KOPT-K1 (cell line): Measurements from ENCODE around the gene BBOF1.
A peak's percentile ranks its signal among the peaks of the same experiment; 100 is the strongest.

Experiments used
- H3K27ac ChIP-seq: fragments of 200-600 bp; sonication (generic); 2 replicates; pipeline ENCODE4 v1.5.1; 2016; ENCODE audit warnings: antibody characterized with exemption, mild to moderate bottlenecking, low read depth, low read length; ENCODE audit not compliant: poor library complexity, severe bottlenecking
- H3K36me3 ChIP-seq: fragments of 200-600 bp; sonication (generic); 2 replicates; pipeline ENCODE4 v1.5.1; 2017; ENCODE audit warnings: antibody characterized with exemption, mild to moderate bottlenecking, low read length, moderate library complexity; ENCODE audit not compliant: insufficient read depth
- H3K9me3 ChIP-seq: fragments of 200-600 bp; sonication (generic); 2 replicates; pipeline ENCODE4 v1.5.1; 2017; ENCODE audit warnings: antibody characterized with exemption, low read length, mild to moderate bottlenecking; ENCODE audit not compliant: insufficient read depth, poor library complexity, severe bottlenecking

Gene BBOF1

GRCh38 chr14:74008843-74009499 lies 10.2 kb upstream of the BBOF1 start:
- H3K27ac ChIP-seq: no peak overlapping the region
- peaks cover 35% of the 10 kb centered on the region for H3K36me3 ChIP-seq
- H3K9me3 ChIP-seq: no peaks in the 10 kb centered on the region

DNA sequence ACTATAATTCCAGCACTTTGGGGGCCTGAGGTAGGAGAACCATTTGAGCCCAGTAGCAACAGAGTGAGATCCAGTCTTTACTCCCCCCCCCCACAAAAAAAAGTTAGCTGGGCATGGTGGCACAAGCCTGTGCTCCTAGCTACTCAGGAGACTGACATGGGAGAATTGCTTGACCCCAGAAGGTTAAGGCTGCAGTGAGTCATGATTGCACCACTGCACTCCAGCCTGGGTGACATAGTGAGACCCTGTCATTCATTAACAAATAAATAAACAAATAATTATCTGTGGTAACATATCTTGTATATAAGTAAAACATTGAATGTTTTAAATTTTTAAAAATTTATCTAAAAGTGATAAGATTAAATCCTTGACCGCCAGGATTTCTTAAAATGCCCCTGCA lies 4.8 kb upstream of the BBOF1 start:
- Histone ChIP-seq H3K27ac (no peak overlapping the region), H3K9me3 (no peaks in the 10 kb centered on the region), H3K36me3 (peaks cover 25% of the 10 kb centered on the region; the same call in 1 of the 2 replicates)

GRCh38 chr14:74015176-74015575 lies 4.0 kb upstream of the BBOF1 start:
- H3K36me3 ChIP-seq: peaks cover 20% of the 10 kb centered on the region; the same call in 1 of the 2 replicates

GRCh38 chr14:74015963-74016362 lies 3.2 kb upstream of the BBOF1 start:
- peaks cover 13% of the 10 kb centered on the region; the same call in 1 of the 2 replicates for H3K36me3 ChIP-seq
- no peaks in the 10 kb centered on the region for H3K9me3 ChIP-seq
- no peak overlapping the region for H3K27ac ChIP-seq

More at GRCh38 chr14:74015176-74015575, 4.0 kb upstream of the BBOF1 start:
- H3K27ac ChIP-seq: no peak overlapping the region
- no peaks in the 10 kb centered on the region for H3K9me3 ChIP-seq

DNA sequence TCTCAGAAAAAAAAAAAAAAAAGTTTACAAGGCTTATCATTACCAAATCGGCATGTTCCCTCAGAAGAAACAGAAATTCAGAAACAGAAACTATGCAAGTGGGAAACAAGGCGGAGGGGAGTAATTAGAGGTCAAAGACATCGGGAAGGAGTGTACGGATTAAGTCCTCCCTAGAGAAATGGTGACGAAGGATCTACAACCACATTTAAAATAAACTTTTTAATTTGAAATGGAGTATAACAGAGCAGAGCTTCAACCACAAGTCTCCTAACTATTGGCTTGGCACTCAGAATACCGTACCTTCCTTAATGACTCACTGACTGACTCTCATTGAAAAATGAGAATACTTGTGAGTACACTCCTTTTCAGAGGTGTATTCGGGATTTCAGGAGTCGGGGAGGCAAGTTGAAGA lies 969 bp upstream of the BBOF1 start:
- Histone ChIP-seq H3K36me3 (peaks cover 5% of the 10 kb centered on the region; the same call in 1 of the 2 replicates), H3K9me3 (no peaks in the 10 kb centered on the region), H3K27ac (peak overlapping the region; percentile 82)

DNA sequence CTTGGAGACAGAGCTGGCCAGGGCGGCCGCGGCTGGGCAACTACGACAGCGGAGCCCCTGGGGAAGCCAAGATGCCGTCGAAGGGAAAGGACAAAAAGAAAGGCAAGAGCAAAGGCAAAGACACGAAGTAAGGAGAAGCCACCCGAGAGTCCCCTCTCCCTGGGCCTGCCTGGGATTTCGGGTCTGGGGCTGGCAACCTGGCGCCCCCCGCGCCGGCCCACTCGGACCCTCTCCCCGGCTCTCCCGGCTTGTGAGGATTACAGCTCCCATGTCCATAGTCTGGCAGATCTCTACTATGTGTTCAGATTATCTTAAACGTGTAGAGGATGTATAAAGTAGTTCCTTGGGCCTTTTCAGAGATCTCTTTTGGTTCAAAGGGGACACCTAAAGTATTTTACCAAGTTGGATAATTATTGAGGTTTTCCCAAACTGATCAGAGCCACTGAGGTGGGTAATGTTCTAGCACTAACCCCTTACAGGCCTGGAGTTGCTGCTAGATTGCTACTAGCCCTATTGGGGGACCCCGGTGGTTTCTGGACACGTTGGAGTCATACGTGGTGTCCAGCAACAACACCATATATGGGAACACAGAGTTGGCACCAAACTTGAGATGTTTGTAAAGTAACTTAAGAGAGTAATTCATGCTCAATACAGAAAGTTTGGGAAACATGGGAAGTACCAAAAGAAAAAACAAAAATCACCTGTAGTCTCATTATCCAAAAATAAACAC lies 424 bp downstream of the BBOF1 start:
- Histone ChIP-seq H3K27ac (peak overlapping the region; percentile 82), H3K36me3 (no peaks in the 10 kb centered on the region), H3K9me3 (no peaks in the 10 kb centered on the region)

DNA sequence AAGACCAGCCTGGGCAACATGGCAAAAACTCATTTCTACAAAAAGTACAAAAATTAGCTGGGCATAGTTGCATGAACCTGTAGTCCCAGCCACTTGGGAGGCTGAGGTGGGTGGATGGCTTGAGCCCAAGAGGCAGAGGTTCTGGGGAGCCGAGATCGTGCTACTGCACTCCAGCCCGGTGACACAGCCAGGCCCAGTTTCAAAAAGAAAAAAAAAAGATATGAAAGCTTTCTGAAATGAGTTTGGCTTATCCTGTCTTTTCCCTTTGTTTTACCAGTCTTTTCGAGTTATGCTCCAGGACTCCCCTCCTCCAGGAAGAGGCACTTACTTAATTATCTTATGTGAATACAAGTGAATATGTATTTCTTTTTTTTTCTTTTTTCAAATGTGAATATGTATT lies 3.2 kb downstream of the BBOF1 start:
- Histone ChIP-seq H3K36me3 (no peaks in the 10 kb centered on the region), H3K27ac (no peak overlapping the region), H3K9me3 (no peaks in the 10 kb centered on the region)

DNA sequence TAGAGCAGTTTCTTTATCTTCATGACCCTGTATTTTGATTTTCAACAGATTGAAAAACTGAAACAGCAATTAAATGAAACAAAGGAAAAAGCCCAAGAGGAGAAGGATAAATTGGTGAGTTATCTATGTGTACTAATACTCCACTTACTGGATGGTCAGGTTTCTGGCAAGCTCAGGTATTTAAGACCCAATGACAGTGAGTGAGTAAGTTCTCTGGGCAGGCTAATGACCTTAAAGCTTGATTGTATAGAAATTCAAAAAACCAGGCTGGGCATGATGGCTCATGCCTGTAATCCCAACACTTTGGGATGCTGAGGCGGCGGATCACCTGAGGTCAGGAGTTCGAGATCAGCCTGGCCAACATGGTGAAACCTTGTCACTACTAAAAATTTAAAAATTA lies 10.0 kb downstream of the BBOF1 start:
- Histone ChIP-seq H3K36me3 (no peaks in the 10 kb centered on the region), H3K9me3 (no peaks in the 10 kb centered on the region), H3K27ac (no peak overlapping the region)

GRCh38 chr14:74034572-74034971 lies 15.4 kb downstream of the BBOF1 start:
- no peaks in the 10 kb centered on the region for H3K9me3 ChIP-seq
- no peak overlapping the region for H3K27ac ChIP-seq
- no peaks in the 10 kb centered on the region for H3K36me3 ChIP-seq

GRCh38 chr14:74035556-74035955 lies 16.4 kb downstream of the BBOF1 start:
- Histone ChIP-seq H3K27ac (no peak overlapping the region), H3K36me3 (no peaks in the 10 kb centered on the region), H3K9me3 (no peaks in the 10 kb centered on the region)

DNA sequence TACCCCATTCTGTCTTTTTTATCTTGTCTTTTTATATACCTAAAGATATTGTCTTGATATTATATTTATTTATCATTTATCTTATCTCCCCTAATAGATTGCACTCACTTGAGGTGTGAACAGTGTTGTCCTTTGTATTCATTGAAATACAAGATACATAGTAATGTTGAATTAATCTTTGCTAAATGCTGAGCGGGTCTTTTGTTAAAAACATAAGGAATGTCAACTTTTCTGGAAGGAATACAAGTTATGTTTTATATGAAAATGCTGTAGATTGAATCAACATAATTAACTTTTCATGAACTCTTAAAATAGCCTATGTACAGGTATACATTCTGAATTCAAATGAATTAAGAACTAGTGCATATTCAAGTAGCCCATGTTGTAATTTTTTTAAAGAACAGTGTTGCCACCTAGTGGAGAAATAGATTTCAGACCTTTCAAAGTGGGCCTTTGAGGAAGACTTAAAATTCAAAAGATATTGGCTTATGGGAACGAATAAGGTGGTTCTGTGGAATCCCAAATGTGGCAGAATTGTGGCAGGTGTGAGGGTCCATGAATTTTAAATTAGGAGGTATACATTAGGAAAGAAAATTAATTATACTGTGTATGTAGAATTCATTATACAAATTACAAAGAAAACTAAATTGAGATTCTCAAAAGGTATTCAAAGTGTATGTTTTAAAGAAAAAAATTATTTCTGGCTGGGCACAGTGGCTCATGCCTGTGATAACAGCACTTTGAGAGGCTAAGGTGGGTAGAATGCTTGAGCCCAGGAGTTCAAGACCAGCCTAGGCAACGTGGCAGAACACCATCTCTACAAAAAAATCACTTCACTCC lies 19.1 kb downstream of the BBOF1 start:
- Histone ChIP-seq H3K9me3 (no peaks in the 10 kb centered on the region), H3K27ac (no peak overlapping the region), H3K36me3 (no peaks in the 10 kb centered on the region)

DNA sequence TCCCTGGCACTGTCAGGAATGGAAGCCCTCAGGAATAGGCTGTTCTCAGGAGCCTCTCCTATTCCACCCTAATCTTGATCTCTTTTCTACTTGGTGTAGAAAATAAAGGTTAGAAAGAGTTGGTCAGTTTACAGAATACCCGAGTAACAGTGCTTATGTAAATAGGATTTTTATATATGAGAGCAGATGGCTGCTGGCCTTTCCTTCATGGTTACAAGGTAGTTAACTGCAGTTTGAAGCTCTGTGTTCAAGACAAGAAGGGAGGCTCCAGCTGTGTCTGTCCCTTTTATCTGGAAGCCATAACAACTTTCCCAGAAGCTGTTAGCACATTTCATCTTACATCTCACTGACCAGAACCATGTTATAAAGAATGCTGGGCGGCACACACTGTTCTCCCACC lies 23.1 kb downstream of the BBOF1 start:
- Histone ChIP-seq H3K27ac (no peak overlapping the region), H3K9me3 (no peaks in the 10 kb centered on the region), H3K36me3 (no peaks in the 10 kb centered on the region)

DNA sequence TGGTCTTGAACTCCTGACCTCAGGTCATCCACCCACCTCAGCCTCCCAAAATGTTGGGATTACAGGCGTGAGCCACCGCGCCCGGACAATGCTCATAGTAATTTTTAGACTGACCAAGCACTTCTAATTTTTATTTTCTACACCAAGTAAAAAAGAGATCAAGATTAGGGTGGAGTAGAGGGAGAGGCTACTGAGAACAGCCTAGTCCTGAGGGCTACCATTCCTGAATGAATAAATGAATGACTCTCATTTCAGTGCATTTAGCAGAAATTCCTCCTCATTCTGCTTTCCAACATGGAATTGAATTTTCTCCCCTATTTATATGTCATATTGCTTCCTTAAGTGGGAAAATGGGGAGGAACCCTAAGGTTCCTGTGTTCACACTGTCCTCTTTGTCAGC lies 26.4 kb downstream of the BBOF1 start:
- Histone ChIP-seq H3K27ac (no peak overlapping the region), H3K9me3 (no peaks in the 10 kb centered on the region), H3K36me3 (no peaks in the 10 kb centered on the region)

- Histone ChIP-seq H3K9me3 (no peaks in the 10 kb centered on the region), H3K36me3 (no peaks in the 10 kb centered on the region), H3K27ac (no peak overlapping the region)
Observed at GRCh38 chr14:74048281-74048680, 29.1 kb downstream of the BBOF1 start.

GRCh38 chr14:74049876-74050495 lies 30.8 kb downstream of the BBOF1 start:
- Histone ChIP-seq H3K36me3 (no peaks in the 10 kb centered on the region), H3K27ac (no peak overlapping the region), H3K9me3 (no peaks in the 10 kb centered on the region)
